SU-DHL-6 (cell line): ENCODE measurements around the gene PLXND1.

Experiments
- H2AFZ ChIP-seq: fragments of 200-600 bp; sonication (generic); 2 replicates; pipeline ENCODE4 v1.6.1; 2014; ENCODE audit warnings: low read depth, mild to moderate bottlenecking, moderate library complexity, mixed read lengths, antibody characterized with exemption, low read length; ENCODE audit not compliant: severe bottlenecking
- H3F3A ChIP-seq: fragments of 200-600 bp; shearing (Covaris generic); 2 replicates; pipeline ENCODE4 v1.6.0; 2016; ENCODE audit warnings: antibody characterized with exemption, mild to moderate bottlenecking; ENCODE audit not compliant: insufficient read depth
- H3K27ac ChIP-seq: fragments of 200-600 bp; sonication (generic); 2 replicates; pipeline ENCODE4 v1.5.1; 2016; ENCODE audit warnings: low read depth, mild to moderate bottlenecking, low read length, moderate library complexity, mixed read lengths
- H3K27me3 ChIP-seq: fragments of 200-600 bp; sonication (generic), shearing (Covaris generic); 2 replicates; pipeline ENCODE4 v1.6.0; 2014; ENCODE audit warnings: mild to moderate bottlenecking, low read length
- H3K36me3 ChIP-seq: fragments of 200-600 bp; sonication (generic); 2 replicates; pipeline ENCODE4 v1.6.1; 2014; ENCODE audit warnings: mild to moderate bottlenecking, low read length, mixed read lengths
- H3K4me2 ChIP-seq: fragments of 300-600, 200-600 bp; shearing (Covaris generic), sonication (generic); 2 replicates; pipeline ENCODE4 v1.6.0; 2014; ENCODE audit warnings: low read length, low read depth, mild to moderate bottlenecking; ENCODE audit not compliant: poor library complexity, severe bottlenecking
- H3K4me3 ChIP-seq: fragments of 200-600 bp; sonication (generic); 2 replicates; pipeline ENCODE4 v1.5.1; 2014; ENCODE audit warnings: antibody characterized with exemption, low read length, mild to moderate bottlenecking, mixed read lengths; ENCODE audit not compliant: insufficient read depth, poor library complexity, severe bottlenecking
- H3K79me2 ChIP-seq: fragments of 200-600 bp; sonication (generic); 2 replicates; pipeline ENCODE4 v1.6.1; 2014; ENCODE audit warnings: mild to moderate bottlenecking, low read length, moderate library complexity; ENCODE audit not compliant: insufficient read depth
- H3K9ac ChIP-seq: fragments of 200-600 bp; sonication (generic); 2 replicates; pipeline ENCODE4 v1.7.0; 2014; ENCODE audit warnings: mild to moderate bottlenecking, low read length
- H3K9me2 ChIP-seq: fragments of 200-600 bp; sonication (generic); replicated peaks from 2 replicates; pipeline ENCODE4 v1.6.1; 2014; ENCODE audit warnings: low read length; ENCODE audit not compliant: insufficient read depth
- H3K9me3 ChIP-seq: fragments of 200-600 bp; sonication (generic); 2 replicates; pipeline ENCODE4 v1.6.1; 2014; ENCODE audit warnings: low read length, mixed read lengths; ENCODE audit not compliant: insufficient read depth
- H4K20me1 ChIP-seq: fragments of 200-600 bp; sonication (generic); 2 replicates; pipeline ENCODE4 v1.6.1; 2014; ENCODE audit warnings: low read depth, mild to moderate bottlenecking, antibody characterized with exemption, low read length, moderate library complexity, mixed read lengths
- CTCF ChIP-seq: fragments of 200-600 bp; sonication (generic); IDR thresholded peaks from one replicate; pipeline ENCODE4 v1.5.1; 2017; ENCODE audit warnings: antibody characterized with exemption, mild to moderate bottlenecking, low read length, moderate library complexity; ENCODE audit not compliant: insufficient read depth, poor library complexity, severe bottlenecking
- EZH2phosphoT487 ChIP-seq: fragments of 200-600 bp; sonication (generic), shearing (Covaris generic); conservative IDR thresholded peaks from 2 replicates; pipeline ENCODE4 v1.6.1; 2018; ENCODE audit warnings: mild to moderate bottlenecking, antibody characterized with exemption, low read length, moderate library complexity, mixed read lengths

The PLXND1 gene

GRCh38 chr3:129593595-129594339 lies 12.7 kb downstream of the PLXND1 start:
- no peaks in the 10 kb centered on the region for H3F3A ChIP-seq
- no peaks in the 10 kb centered on the region for H3K9me2 ChIP-seq
- H3K9me3 ChIP-seq = no peaks in the 10 kb centered on the region
- no peak overlapping the region for H2AFZ ChIP-seq
- no peak overlapping the region for H3K4me2 ChIP-seq
- no peaks in the 10 kb centered on the region for H3K27me3 ChIP-seq
- no peaks in the 10 kb centered on the region for H3K36me3 ChIP-seq
- H3K27ac ChIP-seq = no peak overlapping the region
- no peaks in the 10 kb centered on the region for H3K79me2 ChIP-seq
- no peak overlapping the region for H3K4me3 ChIP-seq
- H4K20me1 ChIP-seq = no peaks in the 10 kb centered on the region
- no peak overlapping the region for H3K9ac ChIP-seq
- TF ChIP-seq CTCF (no peak), EZH2phosphoT487 (no peak)

DNA sequence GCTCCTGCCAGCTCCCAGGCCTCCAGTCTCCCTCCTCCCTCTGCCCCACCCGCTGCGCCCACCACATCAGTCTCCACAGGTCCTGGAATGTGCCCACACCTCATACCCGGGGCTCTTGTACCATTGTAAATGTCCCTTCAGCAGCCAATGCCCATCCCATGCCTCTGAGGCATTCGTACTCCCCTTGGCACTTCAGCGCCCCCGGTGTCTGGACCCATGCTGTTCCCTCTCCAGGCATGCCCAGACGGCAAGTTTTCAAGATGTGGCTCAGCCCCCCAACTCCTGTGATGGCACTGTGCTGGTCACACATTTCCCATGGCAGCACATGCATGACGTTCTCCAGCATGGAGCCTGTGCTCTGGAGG lies 13.3 kb downstream of the PLXND1 start:
- TF ChIP-seq CTCF = no peak
- no peak for TF ChIP-seq EZH2phosphoT487
- H3K27me3 ChIP-seq = no peaks in the 10 kb centered on the region
- H3K4me3 ChIP-seq = no peak overlapping the region
- no peaks in the 10 kb centered on the region for H3F3A ChIP-seq
- H3K9ac ChIP-seq = no peak overlapping the region
- no peaks in the 10 kb centered on the region for H3K79me2 ChIP-seq
- H3K27ac ChIP-seq = no peak overlapping the region
- no peak overlapping the region for H2AFZ ChIP-seq
- H3K4me2 ChIP-seq = no peak overlapping the region
- H4K20me1 ChIP-seq = no peaks in the 10 kb centered on the region
- no peaks in the 10 kb centered on the region for H3K9me3 ChIP-seq
- H3K36me3 ChIP-seq = no peaks in the 10 kb centered on the region
- no peaks in the 10 kb centered on the region for H3K9me2 ChIP-seq

- no peaks in the 10 kb centered on the region for H3K36me3 ChIP-seq
- no peak overlapping the region for H3K27ac ChIP-seq
- no peaks in the 10 kb centered on the region for H4K20me1 ChIP-seq
- TF ChIP-seq CTCF (no peak), EZH2phosphoT487 (no peak)
- no peaks in the 10 kb centered on the region for H3K9me2 ChIP-seq
- no peaks in the 10 kb centered on the region for H3K79me2 ChIP-seq
- H2AFZ ChIP-seq = no peak overlapping the region
- no peak overlapping the region for H3K4me2 ChIP-seq
- H3K4me3 ChIP-seq = no peak overlapping the region
- no peak overlapping the region for H3K9ac ChIP-seq
- no peaks in the 10 kb centered on the region for H3K27me3 ChIP-seq
- H3F3A ChIP-seq = no peaks in the 10 kb centered on the region
- no peaks in the 10 kb centered on the region for H3K9me3 ChIP-seq
Measured at GRCh38 chr3:129592381-129593131, 13.9 kb downstream of the PLXND1 start.
